ENCODE measurements around the gene CATSPER1.

Gene CATSPER1

GRCh38 chr11:65997286-65997685, 29.0 kb downstream of the CATSPER1 start:
- peak overlapping the region; percentile 40 to 74 (median 46) for H3K4me3 Mint-ChIP-seq
- TF ChIP-seq CTCF (IDR thresholded peaks at IDR 0.05; ENCODE audit: unreplicated experiment in 3 of 3): no peak

GRCh38 chr11:65992056-65992455, 34.2 kb downstream of the CATSPER1 start:
- peaks cover 27% of the 10 kb centered on the region for H3K36me3 Mint-ChIP-seq (ENCODE audit: low read depth)
- no peak overlapping the region for H3K27ac Mint-ChIP-seq
- H3K4me3 Mint-ChIP-seq: no peak overlapping the region
- no peaks in the 10 kb centered on the region for H3K9me3 Mint-ChIP-seq
- no peak for TF ChIP-seq CTCF (IDR thresholded peaks at IDR 0.05; ENCODE audit: unreplicated experiment in 3 of 3)
- no peaks in the 10 kb centered on the region for H3K27me3 Mint-ChIP-seq (ENCODE audit: low read depth)
- H3K4me1 Mint-ChIP-seq: no peaks in the 10 kb centered on the region

More at GRCh38 chr11:65997286-65997685, 29.0 kb downstream of the CATSPER1 start:
- no peaks in the 10 kb centered on the region for H3K27me3 Mint-ChIP-seq (ENCODE audit: low read depth)
- H3K9me3 Mint-ChIP-seq: no peaks in the 10 kb centered on the region
- H3K36me3 Mint-ChIP-seq (ENCODE audit: low read depth): peaks cover 57% of the 10 kb centered on the region
- peaks cover 13% of the 10 kb centered on the region for H3K4me1 Mint-ChIP-seq
- no peak overlapping the region for H3K27ac Mint-ChIP-seq

GRCh38 chr11:65988791-65989592, 37.3 kb downstream of the CATSPER1 start:
- TF ChIP-seq CTCF (IDR thresholded peaks at IDR 0.05; ENCODE audit: unreplicated experiment in 3 of 3): peak; percentile 94 to 99 (median 96)
- Mint-ChIP-seq H3K9me3 (no peaks in the 10 kb centered on the region), H3K4me1 (no peaks in the 10 kb centered on the region), H3K27ac (peak overlapping the region; percentile 5 to 40 (median 36)), H3K27me3 (ENCODE audit: low read depth) (no peaks in the 10 kb centered on the region), H3K4me3 (no peak overlapping the region), H3K36me3 (ENCODE audit: low read depth) (peaks cover 15% of the 10 kb centered on the region)

- peaks cover 10% of the 10 kb centered on the region for H3K36me3 Mint-ChIP-seq (ENCODE audit: low read depth)
- H3K4me1 Mint-ChIP-seq: no peaks in the 10 kb centered on the region
- no peak overlapping the region for H3K27ac Mint-ChIP-seq
- H3K4me3 Mint-ChIP-seq: no peak overlapping the region
- no peaks in the 10 kb centered on the region for H3K9me3 Mint-ChIP-seq
- H3K27me3 Mint-ChIP-seq (ENCODE audit: low read depth): no peaks in the 10 kb centered on the region
- no peak for TF ChIP-seq CTCF (IDR thresholded peaks at IDR 0.05; ENCODE audit: unreplicated experiment in 3 of 3)
Observed at GRCh38 chr11:65987336-65987735, 38.9 kb downstream of the CATSPER1 start.

GRCh38 chr11:65983589-65983987, 42.7 kb downstream of the CATSPER1 start:
- Mint-ChIP-seq H3K27me3 (ENCODE audit: low read depth) (no peaks in the 10 kb centered on the region), H3K27ac (no peak overlapping the region), H3K4me3 (no peak overlapping the region), H3K4me1 (no peaks in the 10 kb centered on the region), H3K36me3 (ENCODE audit: low read depth) (peaks cover 11% of the 10 kb centered on the region), H3K9me3 (no peaks in the 10 kb centered on the region)
- TF ChIP-seq CTCF (IDR thresholded peaks at IDR 0.05; ENCODE audit: unreplicated experiment in 3 of 3): no peak

Data from nephron (organoid).